HCT116 (cell line): ENCODE data around the gene IRF2. TPM values are rescaled to one million over a fixed set of nuclear protein-coding genes. Genes with fewer than 3 reads are reported as not detected.

Experiments used
- ATAC-seq: fragments of 200-7000 bp; cut with Tn5 transposase; 2 replicates; pipeline ENCODE4 v1.9.1; 2020; ENCODE audit warnings: mild to moderate bottlenecking, moderate library complexity
- BruUV-seq: library from RNA; stranded (reverse); fragments of 400-500 nt; replicated peaks from 2 replicates; lab custom pipeline; 2021; lab: Mats Ljungman, UMichigan
- CTCF ChIA-PET: fragments of 300-600 bp; sonication (Branson Sonifier 250); formaldehyde crosslinking; loops from one replicate; lab custom pipeline; 2021; ENCODE audit warnings: antibody characterized with exemption; lab: Charles Lee
- POLR2A ChIA-PET: fragments of 300-600, 350-600 bp; sonication (Branson Sonifier 250); formaldehyde crosslinking; loops from one replicate; lab custom pipeline; 2021; ENCODE audit warnings: antibody characterized with exemption; lab: Charles Lee
- RAD21 ChIA-PET, 2 experiments: fragments of 300-600 bp; sonication (Branson Sonifier 250); formaldehyde crosslinking; loops; one replicate each; lab custom pipeline; 2023; ENCODE audit warnings: low total read pairs in 2 of 2; ENCODE audit not compliant: uncharacterized antibody in 2 of 2, unreplicated experiment in 2 of 2, low non-redundant PET in 1 of 2; lab: Charles Lee
- DNase-seq: peaks from one replicate; pipeline ENCODE4 v3.0.0-alpha.2; 2010; ENCODE audit warnings: low read depth, low spot score
- H2AFZ ChIP-seq: fragments of 200-600 bp; shearing (Covaris generic), sonication (generic); 2 replicates; pipeline ENCODE4 v1.6.1; 2017; ENCODE audit warnings: low read depth, mixed run types, mixed read lengths, antibody characterized with exemption, low read length; ENCODE audit not compliant: poor library complexity, severe bottlenecking
- H3K27ac ChIP-seq: 2 replicates; pipeline ENCODE4 v1.5.1; 2012; ENCODE audit warnings: low read depth, low read length
- H3K27me3 ChIP-seq: fragments of 200-600 bp; sonication (generic); 2 replicates; pipeline ENCODE4 v1.6.1; 2016; ENCODE audit warnings: mixed run types, low read length, mixed read lengths; ENCODE audit not compliant: insufficient read depth
- H3K36me3 ChIP-seq, 2 experiments: fragments of 200-500 bp in 1 of 2; fragments of 200-600 bp in 1 of 2; sonication (Bioruptor generic) in 1 of 2; sonication (generic) in 1 of 2; 2 replicates each; pipeline versions ENCODE4 v1.5.1 to v1.6.1; 2014 to 2016; ENCODE audit warnings: low read length in 2 of 2, inconsistent platforms in 1 of 2, mixed read lengths in 1 of 2, mixed run types in 1 of 2; ENCODE audit not compliant: insufficient read depth in 2 of 2, control insufficient read depth in 1 of 2
- H3K4me1 ChIP-seq, 2 experiments: fragments of 200-600 bp in 1 of 2; sonication (generic) in 1 of 2; 2 replicates each; pipeline versions ENCODE4 v1.5.1 to v1.6.1; 2012 to 2017; ENCODE audit warnings: low read length in 2 of 2, inconsistent platforms in 1 of 2, mild to moderate bottlenecking in 1 of 2, mixed read lengths in 1 of 2, mixed run types in 1 of 2, moderate library complexity in 1 of 2; ENCODE audit not compliant: insufficient read depth in 2 of 2, control insufficient read depth in 1 of 2
- H3K4me2 ChIP-seq: fragments of 200-600 bp; sonication (generic); 2 replicates; pipeline ENCODE4 v1.6.1; 2017; ENCODE audit warnings: mixed run types, low read length, mixed read lengths
- H3K4me3 ChIP-seq, 2 experiments: fragments of 200-600 bp in 1 of 2; sonication (generic) in 1 of 2; replicated peaks in 1 of 2; 2 replicates each; pipeline ENCODE4 v1.5.1; 2011 to 2016; ENCODE audit warnings: low read length in 2 of 2, control low read depth in 1 of 2, low read depth in 1 of 2, mild to moderate bottlenecking in 1 of 2, mixed read lengths in 1 of 2, mixed run types in 1 of 2
- H3K79me2 ChIP-seq: fragments of 200-600 bp; sonication (generic); 2 replicates; pipeline ENCODE4 v1.6.1; 2017; ENCODE audit warnings: mild to moderate bottlenecking, mixed run types, low read length, moderate library complexity, mixed read lengths; ENCODE audit not compliant: insufficient read depth
- H3K9ac ChIP-seq: fragments of 200-600 bp; sonication (generic); 2 replicates; pipeline ENCODE4 v1.6.1; 2016; ENCODE audit warnings: low read length, mixed read lengths
- H3K9me2 ChIP-seq: fragments of 200-600 bp; sonication (generic), shearing (Covaris generic); 2 replicates; pipeline ENCODE4 v1.6.1; 2017; ENCODE audit warnings: mixed run types, mild to moderate bottlenecking, moderate library complexity; ENCODE audit not compliant: insufficient read depth
- H3K9me3 ChIP-seq, 2 experiments: fragments of 200-500 bp in 1 of 2; fragments of 200-600 bp in 1 of 2; sonication (Bioruptor generic) in 1 of 2; sonication (generic) in 1 of 2; 2 replicates each; pipeline ENCODE4 v1.6.1; 2014 to 2017; ENCODE audit warnings: low read length in 2 of 2, mixed read lengths in 2 of 2, inconsistent platforms in 1 of 2, low read depth in 1 of 2, mild to moderate bottlenecking in 1 of 2, mixed run types in 1 of 2, moderate library complexity in 1 of 2; ENCODE audit not compliant: control insufficient read depth in 1 of 2, insufficient read depth in 1 of 2
- H4K20me1 ChIP-seq: fragments of 200-600 bp; sonication (generic), shearing (Covaris generic); 2 replicates; pipeline ENCODE4 v1.6.1; 2017; ENCODE audit warnings: mixed run types, mild to moderate bottlenecking, moderate library complexity; ENCODE audit not compliant: insufficient read depth
- EGR1 ChIP-seq: IDR thresholded peaks from 2 replicates; pipeline ENCODE4 v1.6.1; 2012; ENCODE audit warnings: low read depth
- EZH2 ChIP-seq: fragments of 200-600 bp; sonication (generic); IDR thresholded peaks from 2 replicates; pipeline ENCODE4 v1.6.1; 2017; ENCODE audit warnings: antibody characterized with exemption, mixed run types
- FOSL1 ChIP-seq: IDR thresholded peaks from 2 replicates; pipeline ENCODE4 v1.6.1; 2012; ENCODE audit warnings: low read depth
- JUND ChIP-seq: IDR thresholded peaks from 2 replicates; pipeline ENCODE4 v1.6.1; 2012
- POLR2A ChIP-seq: IDR thresholded peaks from 2 replicates; pipeline ENCODE4 v1.7.0; 2011; ENCODE audit warnings: borderline replicate concordance; ENCODE audit not compliant: insufficient read depth, insufficient read length; ENCODE audit errors: extremely low read depth
- SP1 ChIP-seq: IDR thresholded peaks from 2 replicates; pipeline ENCODE4 v1.6.1; 2012; ENCODE audit warnings: low read depth
- SRF ChIP-seq: IDR thresholded peaks from 2 replicates; pipeline ENCODE4 v1.6.1; 2012; ENCODE audit warnings: low read depth
- ZFX ChIP-seq: fragments of 450-650 bp; IDR thresholded peaks from 2 replicates; pipeline ENCODE4 v1.6.1; 2017
- ZNF274 ChIP-seq: fragments of 200-500 bp; sonication (Bioruptor generic); IDR thresholded peaks from 2 replicates; pipeline ENCODE4 v1.6.1; 2014; ENCODE audit warnings: mild to moderate bottlenecking, low read depth, low read length, inconsistent platforms
- intact Hi-C: fragments of 100-400 bp; cut with micrococcal nuclease; formaldehyde crosslinking; loops from 2 replicates; pipeline ENCODE4 v1.10.0; 2022
- total RNA-seq: library from RNA; stranded (reverse); gene quantifications from one replicate; pipeline ENCODE4 v1.2.1, GENCODE V29; 2021; ENCODE audit not compliant: unreplicated experiment
- TF ChIP-seq, protein P1 (sequence below): IDR thresholded peaks from 2 replicates; pipeline ENCODE4 v1.6.1; 2012
- TF ChIP-seq, protein P2 (sequence below), 3 experiments: fragments of 200-600 bp in 1 of 3; sonication (generic) in 1 of 3; IDR thresholded peaks in 2 of 3; conservative IDR thresholded peaks in 1 of 3; 2 replicates each; pipeline ENCODE4 v1.5.1; 2012 to 2017; ENCODE audit warnings: low read depth in 2 of 3, low read length in 2 of 3, antibody characterized with exemption in 1 of 3, borderline replicate concordance in 1 of 3, control low read depth in 1 of 3, mild to moderate bottlenecking in 1 of 3, mixed read lengths in 1 of 3, mixed run types in 1 of 3, moderate library complexity in 1 of 3; ENCODE audit not compliant: insufficient read depth in 1 of 3

Gene IRF2
- total RNA-seq, 1 experiment from 2014 or later: 10.6 TPM

DNA sequence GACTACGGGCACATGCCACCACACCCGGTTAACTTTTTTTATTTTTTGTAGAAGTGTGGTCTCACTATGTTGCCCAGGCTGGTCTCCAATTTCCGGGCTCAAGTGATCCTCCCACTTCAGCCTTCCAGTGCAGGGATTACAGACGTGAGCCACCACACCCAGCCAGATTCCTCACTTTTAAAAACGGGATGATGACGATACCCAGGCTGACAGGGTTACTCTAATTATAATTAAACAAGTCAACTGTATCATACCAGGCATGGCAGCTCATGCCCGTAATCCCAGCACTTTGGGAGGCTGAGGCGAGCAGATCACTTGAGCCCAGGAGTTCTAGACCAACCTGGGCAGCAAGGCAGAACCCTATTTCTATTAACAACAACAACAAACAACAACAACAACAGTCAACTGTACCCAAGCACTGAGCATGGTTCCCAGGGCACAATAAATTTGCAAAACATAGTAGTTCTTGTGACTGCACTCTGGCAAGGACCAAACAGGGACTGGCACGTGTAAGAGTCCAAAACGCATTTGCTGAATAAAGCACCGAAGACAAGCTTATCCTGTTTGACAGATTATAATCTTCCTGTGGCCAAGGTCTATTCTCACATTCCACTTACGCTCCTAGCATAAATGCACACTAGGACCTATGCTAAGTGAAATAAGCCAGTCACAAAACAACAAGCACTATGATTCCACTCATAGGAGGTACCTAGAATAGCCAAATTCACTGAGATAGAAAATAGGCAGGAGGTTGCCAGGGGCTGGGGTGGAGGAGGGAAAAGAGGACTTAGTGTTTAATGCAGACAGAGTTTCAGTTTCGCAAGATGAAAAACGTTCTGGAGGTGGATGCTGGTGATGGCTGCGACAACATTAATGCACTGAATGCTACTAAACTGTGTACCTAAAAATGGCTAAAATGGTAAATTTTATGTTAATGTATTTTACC, 77.5 kb downstream of the IRF2 start:
- Histone ChIP-seq H3K4me2 (no peak overlapping the region), H4K20me1 (no peaks in the 10 kb centered on the region), H3K27me3 (no peaks in the 10 kb centered on the region), H3K27ac (no peak overlapping the region), H3K4me3 (no peak overlapping the region), H3K9ac (no peak overlapping the region), H2AFZ (no peak overlapping the region), H3K9me3 (no peaks in the 10 kb centered on the region), H3K4me1 (peaks cover 0 to 9% of the 10 kb centered on the region in 2 experiments; a peak in 1 of 4 replicates), H3K79me2 (no peaks in the 10 kb centered on the region), H3K36me3 (no peaks in the 10 kb centered on the region), H3K9me2 (no peaks in the 10 kb centered on the region)
- CTCF ChIA-PET: no interaction called here
- RAD21 ChIA-PET: no interaction called here
- no peak for DNase-seq
- POLR2A ChIA-PET: no interaction called here
- no TSS peak for BruUV-seq
- intact Hi-C loops: no loop called here
- no peak for ATAC-seq
- TF ChIP-seq EZH2: no peak
- no peak for TF ChIP-seq POLR2A
- TF ChIP-seq, protein P1, sequence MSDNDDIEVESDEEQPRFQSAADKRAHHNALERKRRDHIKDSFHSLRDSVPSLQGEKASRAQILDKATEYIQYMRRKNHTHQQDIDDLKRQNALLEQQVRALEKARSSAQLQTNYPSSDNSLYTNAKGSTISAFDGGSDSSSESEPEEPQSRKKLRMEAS: no peak
- TF ChIP-seq EGR1: no peak
- no peak for TF ChIP-seq ZNF274
- no peak for TF ChIP-seq SRF
- no peak for TF ChIP-seq SP1
- TF ChIP-seq, protein P2, sequence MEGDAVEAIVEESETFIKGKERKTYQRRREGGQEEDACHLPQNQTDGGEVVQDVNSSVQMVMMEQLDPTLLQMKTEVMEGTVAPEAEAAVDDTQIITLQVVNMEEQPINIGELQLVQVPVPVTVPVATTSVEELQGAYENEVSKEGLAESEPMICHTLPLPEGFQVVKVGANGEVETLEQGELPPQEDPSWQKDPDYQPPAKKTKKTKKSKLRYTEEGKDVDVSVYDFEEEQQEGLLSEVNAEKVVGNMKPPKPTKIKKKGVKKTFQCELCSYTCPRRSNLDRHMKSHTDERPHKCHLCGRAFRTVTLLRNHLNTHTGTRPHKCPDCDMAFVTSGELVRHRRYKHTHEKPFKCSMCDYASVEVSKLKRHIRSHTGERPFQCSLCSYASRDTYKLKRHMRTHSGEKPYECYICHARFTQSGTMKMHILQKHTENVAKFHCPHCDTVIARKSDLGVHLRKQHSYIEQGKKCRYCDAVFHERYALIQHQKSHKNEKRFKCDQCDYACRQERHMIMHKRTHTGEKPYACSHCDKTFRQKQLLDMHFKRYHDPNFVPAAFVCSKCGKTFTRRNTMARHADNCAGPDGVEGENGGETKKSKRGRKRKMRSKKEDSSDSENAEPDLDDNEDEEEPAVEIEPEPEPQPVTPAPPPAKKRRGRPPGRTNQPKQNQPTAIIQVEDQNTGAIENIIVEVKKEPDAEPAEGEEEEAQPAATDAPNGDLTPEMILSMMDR (IDR thresholded peaks at IDR 0.05 in 2 of 3, conservative IDR thresholded peaks at IDR 0.05 in 1 of 3; ENCODE audit: borderline replicate concordance in 1 of 3, insufficient read depth in 1 of 3, low read depth in 2 of 3, low read length in 2 of 3): no peak
- TF ChIP-seq FOSL1: no peak
- no peak for TF ChIP-seq JUND
- TF ChIP-seq ZFX: no peak
